Activated naive CD4-positive, alpha-beta T cell treated with anti-CD3 and anti-CD28 coated beads for 36 hours (primary cell): ENCODE data around the gene GLOD5. TPM values are rescaled to one million over a fixed set of nuclear protein-coding genes. Genes with fewer than 3 reads are reported as not detected.

Experiments used
- CTCF ChIA-PET: fragments of 350-600 bp; sonication (Branson Sonifier 250); formaldehyde crosslinking; loops from one replicate; lab custom pipeline; 2021; ENCODE audit warnings: antibody characterized with exemption; lab: Charles Lee
- DNase-seq: peaks from one replicate; pipeline ENCODE4 v3.0.0-alpha.2; 2020
- H3K27ac Mint-ChIP-seq: one replicate; pipeline ENCODE4 v1.8.0; 2021; ENCODE audit warnings: mild to moderate bottlenecking, mixed read lengths
- H3K27me3 Mint-ChIP-seq: one replicate; pipeline ENCODE4 v1.8.0; 2021; ENCODE audit warnings: low read depth, mixed read lengths
- H3K36me3 Mint-ChIP-seq: one replicate; pipeline ENCODE4 v1.8.0; 2021; ENCODE audit warnings: low read depth, mixed read lengths
- H3K4me1 Mint-ChIP-seq: one replicate; pipeline ENCODE4 v1.8.0; 2021; ENCODE audit warnings: low read depth, mixed read lengths
- H3K4me3 Mint-ChIP-seq: one replicate; pipeline ENCODE4 v1.8.0; 2021; ENCODE audit warnings: mild to moderate bottlenecking, moderate library complexity, mixed read lengths
- H3K9me3 Mint-ChIP-seq: one replicate; pipeline ENCODE4 v1.8.0; 2021; ENCODE audit warnings: mixed read lengths
- intact Hi-C: fragments of 100-400 bp; cut with micrococcal nuclease; formaldehyde crosslinking; loops from one replicate; pipeline ENCODE4 v1.15.1; 2023
- total RNA-seq, 2 experiments: library from RNA; stranded (reverse); gene quantifications; one replicate each; pipeline ENCODE4 v1.2.3, GENCODE V29; 2021

The GLOD5 gene
- total RNA-seq, 2 experiments from 2014 or later, result not detected

DNA sequence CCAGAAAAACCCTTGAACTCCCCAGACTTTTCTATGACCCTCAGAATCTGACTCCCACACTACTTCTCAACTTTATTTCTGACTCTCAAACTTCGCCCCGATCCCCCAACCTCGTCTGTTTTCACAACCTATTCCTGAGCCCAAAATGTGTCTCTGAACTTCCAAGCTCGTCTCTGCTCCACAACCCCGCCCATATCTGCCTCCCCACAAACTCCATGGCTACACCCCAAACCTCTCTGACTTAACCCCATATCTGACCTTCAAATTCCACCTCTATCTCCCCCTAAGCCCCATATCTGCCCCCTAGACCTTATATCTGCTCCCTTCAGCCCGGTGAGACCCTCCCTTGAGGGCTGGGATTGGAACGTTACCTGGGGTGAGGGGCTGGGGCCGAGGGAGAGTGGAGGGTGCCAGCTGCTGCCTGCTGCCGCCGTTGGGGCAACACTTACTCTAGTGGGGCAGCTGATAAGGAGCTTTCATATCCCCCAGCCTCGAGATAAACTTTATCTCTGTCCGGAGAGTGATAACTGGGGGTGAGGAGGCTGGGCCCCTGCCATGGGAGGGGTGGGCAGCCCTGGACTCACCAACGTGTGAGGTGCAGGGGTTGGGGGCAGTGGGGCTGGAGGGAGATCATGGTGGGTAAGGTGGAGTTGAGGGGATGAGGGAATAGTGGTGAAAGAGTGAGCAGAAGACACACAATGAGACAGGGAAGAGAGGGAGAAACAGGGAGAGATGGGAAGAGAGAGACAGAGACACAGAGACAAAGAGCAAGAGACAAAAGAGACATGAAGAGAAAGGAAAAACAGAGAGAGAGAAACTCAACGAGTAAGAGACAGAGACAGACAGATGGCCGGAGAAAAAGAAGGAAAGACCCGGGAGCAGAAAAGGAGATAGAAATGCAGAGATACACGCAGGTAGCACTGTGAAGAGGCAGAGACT lies 26.2 kb downstream of the GLOD5 start:
- no peaks in the 10 kb centered on the region for H3K36me3 Mint-ChIP-seq
- DNase-seq, result no peak
- no peak overlapping the region for H3K4me3 Mint-ChIP-seq
- H3K4me1 Mint-ChIP-seq, result peaks cover 10% of the 10 kb centered on the region
- no peaks in the 10 kb centered on the region for H3K9me3 Mint-ChIP-seq
- H3K27ac Mint-ChIP-seq, result no peak overlapping the region
- intact Hi-C loops, result no loop called here
- peaks cover 1% of the 10 kb centered on the region for H3K27me3 Mint-ChIP-seq
- CTCF ChIA-PET, result interaction anchor here (0.6 kb wide), 1 partner anchor 142 kb away, joined by 4 read pairs; no protein-coding TSS in a partner anchor

DNA sequence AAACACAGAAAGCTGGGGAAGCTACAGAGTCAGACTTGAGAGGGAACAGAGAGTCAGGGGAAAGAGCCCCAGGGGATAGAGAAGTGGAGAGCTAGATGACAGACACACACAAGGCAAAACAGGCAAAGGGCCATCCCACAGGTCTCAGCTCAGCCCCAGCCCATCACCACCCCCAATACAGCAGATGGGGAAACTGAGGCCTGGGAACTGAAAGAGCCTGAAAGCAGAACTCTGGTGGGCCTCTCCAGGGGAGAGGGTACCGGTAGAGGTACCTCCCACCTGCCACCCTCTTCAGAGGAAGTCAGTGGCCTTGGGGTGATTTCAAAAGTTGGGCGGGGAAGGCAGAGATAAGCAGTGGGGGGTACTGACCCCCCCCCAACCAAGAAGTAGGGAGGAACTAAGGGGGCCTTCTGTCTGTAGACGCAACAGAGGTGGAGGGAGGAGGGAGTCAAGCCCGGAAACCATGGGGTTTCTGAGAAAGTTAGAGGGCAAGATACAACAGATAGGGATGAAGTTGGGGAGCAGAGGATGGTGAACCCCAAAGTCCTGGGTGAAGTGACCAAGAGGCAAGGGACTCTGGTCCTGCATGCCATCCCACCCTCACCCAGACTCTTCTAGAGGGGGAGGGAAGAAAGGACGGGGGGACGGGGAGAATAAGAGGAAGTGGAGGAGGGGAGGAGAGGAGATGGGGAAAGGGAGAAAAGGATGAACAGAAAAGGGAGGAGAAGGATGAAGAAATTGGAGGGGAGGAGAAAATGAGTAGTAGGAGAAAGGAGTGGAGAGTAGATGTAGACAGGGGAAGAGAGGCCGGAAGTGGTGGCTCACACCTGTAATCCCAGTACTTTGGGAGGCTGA lies 28.0 kb downstream of the GLOD5 start:
- no peaks in the 10 kb centered on the region for H3K9me3 Mint-ChIP-seq
- peaks cover 10% of the 10 kb centered on the region for H3K4me1 Mint-ChIP-seq
- H3K27ac Mint-ChIP-seq, result no peak overlapping the region
- H3K4me3 Mint-ChIP-seq, result no peak overlapping the region
- no peak for DNase-seq
- intact Hi-C loops, result no loop called here
- peaks cover 1% of the 10 kb centered on the region for H3K27me3 Mint-ChIP-seq
- H3K36me3 Mint-ChIP-seq, result no peaks in the 10 kb centered on the region
- CTCF ChIA-PET, result no interaction called here

DNA sequence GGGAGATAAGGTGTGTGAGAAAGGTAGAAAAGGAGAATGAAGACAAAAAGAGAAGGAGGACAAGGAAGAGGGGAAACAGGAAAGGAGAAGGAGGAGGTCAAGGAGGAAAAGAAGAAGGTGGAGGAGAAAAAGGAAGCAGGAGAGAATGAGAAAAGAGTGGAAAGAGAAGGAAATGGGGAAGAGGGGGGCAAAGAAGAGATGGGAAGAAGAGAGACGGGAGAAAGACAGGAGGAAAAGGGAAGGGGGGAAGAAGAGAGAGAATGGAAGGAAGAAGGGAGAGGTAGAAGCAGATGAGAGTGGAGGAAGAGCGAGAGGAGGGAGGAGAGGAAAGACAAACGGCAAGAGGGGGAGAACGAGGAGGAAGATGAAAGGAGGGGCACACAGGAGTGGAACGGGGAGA lies 28.9 kb downstream of the GLOD5 start:
- Mint-ChIP-seq H3K27me3 (peaks cover 1% of the 10 kb centered on the region), H3K36me3 (no peaks in the 10 kb centered on the region), H3K4me3 (no peak overlapping the region), H3K27ac (no peak overlapping the region), H3K9me3 (no peaks in the 10 kb centered on the region), H3K4me1 (peaks cover 10% of the 10 kb centered on the region)
- DNase-seq, result no peak
- intact Hi-C loops, result no loop called here
- CTCF ChIA-PET, result no interaction called here

DNA sequence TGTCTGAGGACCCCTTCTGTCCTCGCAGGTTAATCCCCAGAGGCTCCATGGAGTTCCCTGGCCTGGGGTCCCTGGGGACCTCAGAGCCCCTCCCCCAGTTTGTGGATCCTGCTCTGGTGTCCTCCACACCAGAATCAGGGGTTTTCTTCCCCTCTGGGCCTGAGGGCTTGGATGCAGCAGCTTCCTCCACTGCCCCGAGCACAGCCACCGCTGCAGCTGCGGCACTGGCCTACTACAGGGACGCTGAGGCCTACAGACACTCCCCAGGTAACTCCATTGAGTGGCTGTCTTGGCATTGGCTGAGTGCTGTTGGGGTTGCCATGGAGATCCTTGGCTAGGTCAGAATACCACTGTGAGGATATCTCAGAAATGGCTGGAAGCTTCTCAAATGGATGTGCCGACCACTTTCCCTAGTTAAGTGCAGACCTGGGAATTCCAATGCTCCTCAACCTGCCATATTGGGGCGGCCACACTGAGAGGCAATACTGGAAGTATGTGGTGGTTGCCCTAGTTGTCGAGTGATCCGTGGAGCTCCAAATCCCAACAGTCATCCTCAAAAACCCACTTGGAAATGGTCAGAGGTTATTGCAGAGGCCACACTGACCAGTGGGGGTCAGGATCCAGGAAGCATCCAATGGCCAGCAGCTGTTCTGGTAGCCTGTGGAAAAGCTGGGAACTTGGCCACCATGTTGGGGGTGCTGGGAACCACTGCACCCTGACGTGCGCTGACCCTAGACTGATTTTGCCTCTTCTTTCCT lies 29.7 kb downstream of the GLOD5 start:
- H3K4me1 Mint-ChIP-seq, result peaks cover 10% of the 10 kb centered on the region
- H3K27me3 Mint-ChIP-seq, result peaks cover 1% of the 10 kb centered on the region
- no peak overlapping the region for H3K27ac Mint-ChIP-seq
- no peak for DNase-seq
- H3K36me3 Mint-ChIP-seq, result no peaks in the 10 kb centered on the region
- no peak overlapping the region for H3K4me3 Mint-ChIP-seq
- CTCF ChIA-PET, result no interaction called here
- intact Hi-C loops, result no loop called here
- no peaks in the 10 kb centered on the region for H3K9me3 Mint-ChIP-seq

DNA sequence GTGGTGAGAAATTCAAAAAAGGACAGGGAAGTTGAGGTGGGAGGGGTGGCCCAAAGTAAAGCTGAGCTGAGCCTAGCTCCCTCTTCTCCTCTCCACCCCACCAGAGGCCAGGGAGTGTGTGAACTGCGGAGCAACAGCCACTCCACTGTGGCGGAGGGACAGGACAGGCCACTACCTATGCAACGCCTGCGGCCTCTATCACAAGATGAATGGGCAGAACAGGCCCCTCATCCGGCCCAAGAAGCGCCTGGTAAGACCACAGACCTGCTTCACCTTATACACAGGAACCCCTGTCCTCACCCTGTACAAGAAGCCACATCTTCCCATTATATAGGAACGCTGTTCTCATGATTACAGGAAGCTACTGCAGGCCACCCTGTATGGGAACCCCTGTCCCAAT lies 30.7 kb downstream of the GLOD5 start:
- Mint-ChIP-seq H3K9me3 (no peaks in the 10 kb centered on the region), H3K36me3 (no peaks in the 10 kb centered on the region), H3K4me3 (no peak overlapping the region), H3K27ac (no peak overlapping the region), H3K27me3 (peaks cover 1% of the 10 kb centered on the region), H3K4me1 (peaks cover 10% of the 10 kb centered on the region)
- no peak for DNase-seq
- intact Hi-C loops, result no loop called here
- CTCF ChIA-PET, result no interaction called here

DNA sequence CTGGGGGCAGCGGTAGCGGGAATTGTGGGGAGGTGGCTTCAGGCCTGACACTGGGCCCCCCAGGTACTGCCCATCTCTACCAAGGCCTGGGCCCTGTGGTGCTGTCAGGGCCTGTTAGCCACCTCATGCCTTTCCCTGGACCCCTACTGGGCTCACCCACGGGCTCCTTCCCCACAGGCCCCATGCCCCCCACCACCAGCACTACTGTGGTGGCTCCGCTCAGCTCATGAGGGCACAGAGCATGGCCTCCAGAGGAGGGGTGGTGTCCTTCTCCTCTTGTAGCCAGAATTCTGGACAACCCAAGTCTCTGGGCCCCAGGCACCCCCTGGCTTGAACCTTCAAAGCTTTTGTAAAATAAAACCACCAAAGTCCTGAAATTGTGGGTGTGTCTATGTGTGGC lies 32.4 kb downstream of the GLOD5 start:
- Mint-ChIP-seq H3K4me1 (peaks cover 8% of the 10 kb centered on the region), H3K36me3 (no peaks in the 10 kb centered on the region), H3K9me3 (no peaks in the 10 kb centered on the region), H3K27me3 (no peaks in the 10 kb centered on the region), H3K4me3 (no peak overlapping the region), H3K27ac (no peak overlapping the region)
- intact Hi-C loops, result no loop called here
- DNase-seq, result no peak
- CTCF ChIA-PET, result no interaction called here

DNA sequence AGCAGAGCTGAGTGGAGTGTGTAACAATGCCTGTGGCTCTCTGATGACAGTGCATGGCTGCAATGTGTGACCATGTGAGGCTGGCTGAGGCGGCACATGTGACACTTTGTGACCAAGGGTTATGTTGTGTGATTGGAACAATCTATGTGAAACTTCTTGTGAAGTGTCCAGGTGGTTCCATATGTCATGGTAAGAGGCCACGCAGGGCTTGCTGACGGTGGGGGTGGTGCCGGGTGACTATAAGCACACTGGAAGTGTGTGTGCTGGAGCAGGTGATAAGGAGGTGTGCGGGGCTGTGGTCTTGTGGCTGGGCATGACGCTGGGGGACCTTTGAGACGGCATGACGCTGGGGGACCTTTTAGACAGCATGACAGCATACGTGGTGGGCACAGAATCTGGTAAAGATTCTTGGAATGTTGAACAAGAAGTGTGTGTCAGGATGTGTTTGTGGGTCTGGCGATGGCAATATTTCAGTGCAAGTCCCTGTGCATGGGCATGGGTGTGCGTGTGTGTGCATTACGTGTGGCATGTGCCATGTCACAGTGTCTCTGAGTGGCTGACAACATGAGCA lies 32.9 kb downstream of the GLOD5 start:
- intact Hi-C loops, result no loop called here
- Mint-ChIP-seq H3K4me1 (peaks cover 5% of the 10 kb centered on the region), H3K9me3 (no peaks in the 10 kb centered on the region), H3K4me3 (no peak overlapping the region), H3K36me3 (no peaks in the 10 kb centered on the region), H3K27ac (no peak overlapping the region), H3K27me3 (no peaks in the 10 kb centered on the region)
- CTCF ChIA-PET, result no interaction called here
- no peak for DNase-seq

DNA sequence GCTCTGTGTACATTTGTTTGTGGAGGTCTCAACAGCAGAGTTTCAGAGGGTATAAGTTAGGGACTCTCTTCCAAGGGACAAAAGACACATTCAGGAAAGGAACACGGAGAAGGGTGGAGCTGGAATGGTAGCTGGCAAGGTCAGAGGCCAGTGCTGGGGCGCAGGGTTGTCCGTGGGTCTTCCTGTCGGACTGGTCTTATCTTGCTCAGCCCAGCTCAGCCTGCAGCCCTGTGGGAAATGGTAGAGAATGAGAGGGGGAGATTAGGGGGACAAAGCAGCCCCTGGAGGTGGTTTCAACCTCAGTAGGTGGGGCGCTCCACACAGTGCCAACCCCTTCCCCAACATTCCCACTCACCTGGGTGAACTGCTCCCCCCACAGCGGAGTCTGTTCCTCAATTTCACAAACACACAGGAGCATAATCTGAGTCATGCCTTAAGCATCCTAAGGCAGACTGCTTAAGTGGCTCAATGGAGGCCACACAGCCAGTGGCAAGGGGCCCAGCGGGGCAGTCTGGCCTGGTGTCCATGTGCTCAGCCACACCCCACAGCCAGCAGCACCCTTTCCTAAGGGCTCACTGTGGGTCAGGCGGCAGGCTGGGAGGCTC lies 33.5 kb downstream of the GLOD5 start:
- Mint-ChIP-seq H3K9me3 (no peaks in the 10 kb centered on the region), H3K4me1 (no peaks in the 10 kb centered on the region), H3K27me3 (no peaks in the 10 kb centered on the region), H3K4me3 (no peak overlapping the region), H3K27ac (no peak overlapping the region), H3K36me3 (no peaks in the 10 kb centered on the region)
- DNase-seq, result no peak
- CTCF ChIA-PET, result no interaction called here
- intact Hi-C loops, result no loop called here

DNA sequence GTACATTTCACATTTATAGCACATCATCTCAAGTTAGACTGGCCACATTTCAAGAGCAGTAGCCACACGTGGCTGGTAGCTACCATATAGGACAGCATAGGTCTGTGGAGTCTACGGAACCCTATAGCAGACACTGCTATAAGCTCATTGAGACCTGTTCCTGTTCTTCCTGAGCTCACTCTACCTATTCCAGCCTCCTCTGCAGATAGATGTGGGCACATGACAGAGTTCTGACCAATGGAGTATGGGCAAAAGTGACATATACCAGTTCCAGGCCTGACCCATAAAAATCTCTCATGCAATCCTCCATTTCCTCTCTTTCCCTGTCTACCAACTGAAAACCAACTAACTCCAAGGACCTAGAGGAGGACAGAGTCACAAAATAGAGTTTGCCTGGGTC lies 36.8 kb downstream of the GLOD5 start:
- intact Hi-C loops, result no loop called here
- no peak overlapping the region for H3K4me3 Mint-ChIP-seq
- no peak for DNase-seq
- CTCF ChIA-PET, result no interaction called here
- no peaks in the 10 kb centered on the region for H3K27me3 Mint-ChIP-seq
- no peak overlapping the region for H3K27ac Mint-ChIP-seq
- peaks cover 2% of the 10 kb centered on the region for H3K36me3 Mint-ChIP-seq
- no peaks in the 10 kb centered on the region for H3K9me3 Mint-ChIP-seq
- peaks cover 9% of the 10 kb centered on the region for H3K4me1 Mint-ChIP-seq

DNA sequence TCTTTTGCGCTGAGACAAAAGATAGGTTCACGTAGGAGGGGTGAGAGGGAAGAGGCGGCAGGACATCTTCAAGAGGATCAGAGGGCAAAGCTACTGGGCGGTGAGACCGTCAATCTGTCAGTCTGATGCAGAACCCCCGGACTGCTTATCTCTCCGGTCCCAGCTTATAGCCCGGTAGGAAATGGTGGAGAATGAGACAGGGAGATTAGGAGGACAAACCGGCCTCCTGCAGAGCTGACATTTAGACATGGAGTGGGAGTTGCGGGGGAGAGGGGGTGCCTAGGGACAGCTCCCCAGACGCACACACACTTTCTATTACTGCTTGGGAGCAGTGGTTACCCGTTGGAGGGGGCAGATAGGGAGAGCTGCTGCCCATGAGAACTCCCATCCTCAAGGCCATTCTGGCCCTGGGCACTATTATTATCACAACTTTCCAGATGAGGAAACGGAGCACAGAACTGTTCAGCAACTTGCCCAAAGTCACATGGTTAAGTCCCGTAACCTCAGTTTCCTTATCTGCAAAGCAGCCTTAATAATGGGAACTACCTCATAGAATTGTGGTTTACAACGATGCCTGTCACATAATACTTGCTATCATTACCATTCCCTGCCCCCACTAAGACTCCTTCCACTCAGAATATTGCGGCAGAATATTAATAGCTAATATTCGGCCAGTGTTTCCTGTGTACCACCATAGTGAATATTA lies 39.2 kb downstream of the GLOD5 start:
- Mint-ChIP-seq H3K27ac (peak overlapping the region; percentile 98), H3K36me3 (peaks cover 7% of the 10 kb centered on the region), H3K4me3 (peak overlapping the region; percentile 93), H3K27me3 (no peaks in the 10 kb centered on the region), H3K4me1 (peaks cover 10% of the 10 kb centered on the region), H3K9me3 (no peaks in the 10 kb centered on the region)
- intact Hi-C loops, result loop anchor here (1.0 to 10.0 kb wide), 12 partner anchors 63 to 1146 kb away; partner anchors contain the start of genes CLCN5, ELK1, FTSJ1 and GPKOW
- CTCF ChIA-PET, result interaction anchor here (0.6 to 0.9 kb wide), 3 partner anchors 93 to 152 kb away, joined by 3 to 4 read pairs (median 3); no protein-coding TSS in a partner anchor
- no peak for DNase-seq
